K562 (cell line): ENCODE results near the gene PLD1. TPM values are rescaled to one million over a fixed set of nuclear protein-coding genes. Genes with fewer than 3 reads are reported as not detected.

ENCODE experiments used
- ATAC-seq: fragments of 200-7000 bp; cut with Tn5 transposase; 3 replicates; pipeline ENCODE4 v1.9.1; 2020; ENCODE audit warnings: moderate library complexity
- BruUV-seq: library from RNA; stranded (reverse); fragments of 400-500 nt; replicated peaks from 2 replicates; lab custom pipeline; 2021; lab: Mats Ljungman, UMichigan
- CTCF ChIA-PET: fragments of 300-600 bp; formaldehyde crosslinking; extraction: SDS; loops from one replicate; lab custom pipeline; 2021; ENCODE audit warnings: low intra/inter-chr PET ratio; lab: Yijun Ruan, JAX
- POLR2A ChIA-PET: fragments of 300-600, 350-650 bp; sonication (Branson Sonifier 250); formaldehyde crosslinking; extraction: SDS; loops from one replicate; lab custom pipeline; 2021; ENCODE audit warnings: antibody characterized with exemption, inconsistent platforms; lab: Yijun Ruan, JAX
- DNase-seq, 4 experiments: peaks; one replicate each; pipeline versions ENCODE4 v3.0.0 to v3.0.0-alpha.2; 2011 to 2018; ENCODE audit warnings: low spot score in 3 of 4, mixed read lengths in 3 of 4; ENCODE audit errors: extremely low read depth in 1 of 4
- FAIRE-seq: peaks from 2 replicates; lab custom pipeline; 2011; peaks lifted over from hg19 to GRCh38; lab: Jason Lieb, UNC
- H2AFZ ChIP-seq: 2 replicates; pipeline ENCODE4 v1.6.0; 2011; ENCODE audit warnings: low read depth, low read length, control low read depth, inconsistent platforms
- H3K27ac ChIP-seq: fragments of 200-600 bp; 3 replicates; pipeline ENCODE4 v1.8.0; 2011; ENCODE audit warnings: low read depth, mild to moderate bottlenecking, control low read depth, inconsistent platforms, low read length, moderate library complexity, mixed read lengths; ENCODE audit errors: extremely low read depth
- H3K27me3 ChIP-seq, 2 experiments: fragments of 300-600 bp in 1 of 2; 2 replicates in 1 of 2; 3 replicates in 1 of 2; pipeline versions ENCODE4 v1.6.0 to v1.8.0; 2011; ENCODE audit warnings: inconsistent platforms in 2 of 2, low read length in 2 of 2, mild to moderate bottlenecking in 1 of 2, mixed read lengths in 1 of 2, moderate library complexity in 1 of 2; ENCODE audit not compliant: control insufficient read depth in 2 of 2, insufficient read depth in 2 of 2
- H3K36me3 ChIP-seq: fragments of 300-600 bp; 3 replicates; pipeline ENCODE4 v1.8.0; 2011; ENCODE audit warnings: mild to moderate bottlenecking, low read length, inconsistent platforms; ENCODE audit not compliant: control insufficient read depth, insufficient read depth
- H3K4me1 ChIP-seq, 2 experiments: fragments of 200-600 bp in 1 of 2; replicated peaks in 1 of 2; 2 replicates in 1 of 2; 3 replicates in 1 of 2; pipeline versions ENCODE4 v1.5.1 to v1.8.0; 2011; ENCODE audit warnings: inconsistent platforms in 2 of 2, low read length in 2 of 2, mild to moderate bottlenecking in 1 of 2, mixed read lengths in 1 of 2, moderate library complexity in 1 of 2; ENCODE audit not compliant: control insufficient read depth in 2 of 2, insufficient read depth in 2 of 2
- H3K4me2 ChIP-seq: 2 replicates; pipeline ENCODE4 v1.6.1; 2011; ENCODE audit warnings: low read length, control low read depth, inconsistent platforms, mixed read lengths; ENCODE audit not compliant: insufficient read depth
- H3K4me3 ChIP-seq: fragments of 200-600 bp; sonication (generic), shearing (Covaris generic); 2 replicates; pipeline ENCODE4 v1.5.1; 2016; ENCODE audit warnings: control low read depth, inconsistent platforms
- H3K79me2 ChIP-seq: fragments of 200-600 bp; 3 replicates; pipeline ENCODE4 v1.8.0; 2011; ENCODE audit warnings: low read length, inconsistent platforms; ENCODE audit not compliant: control insufficient read depth, insufficient read depth
- H3K9ac ChIP-seq, 2 experiments: 2 replicates each; pipeline versions ENCODE4 v1.6.0 to v1.6.1; 2011; ENCODE audit warnings: low read depth in 2 of 2, low read length in 2 of 2, control low read depth in 1 of 2, inconsistent platforms in 1 of 2, mild to moderate bottlenecking in 1 of 2, mixed read lengths in 1 of 2; ENCODE audit not compliant: insufficient read depth in 1 of 2
- H3K9me1 ChIP-seq: one replicate; pipeline ENCODE4 v1.6.0; 2011; ENCODE audit warnings: inconsistent platforms, mild to moderate bottlenecking, low read length, moderate library complexity; ENCODE audit not compliant: control insufficient read depth, insufficient read depth
- H3K9me3 ChIP-seq: replicated peaks from 2 replicates; pipeline ENCODE4 v1.5.1; 2011; ENCODE audit warnings: low read depth, low read length, inconsistent platforms; ENCODE audit not compliant: control insufficient read depth, insufficient read depth
- H4K20me1 ChIP-seq: replicated peaks from 2 replicates; pipeline ENCODE4 v1.6.1; 2011; ENCODE audit warnings: low read length, inconsistent platforms, mixed read lengths; ENCODE audit not compliant: control insufficient read depth, insufficient read depth
- CCAR2 ChIP-seq: fragments of 200-400 bp; formaldehyde crosslinking; IDR thresholded peaks from 2 replicates; pipeline ENCODE4 v1.6.1; 2017; ENCODE audit warnings: mild to moderate bottlenecking, low read depth, low read length
- HLTF ChIP-seq: fragments of 450-650 bp; IDR thresholded peaks from 2 replicates; pipeline ENCODE4 v1.6.1; 2016
- KLF1 ChIP-seq: fragments of 450-650 bp; IDR thresholded peaks from 2 replicates; pipeline ENCODE4 v1.6.1; 2016; ENCODE audit warnings: missing genetic modification characterization, missing compliant biosample characterization
- PPARD ChIP-seq: fragments of 250-450 bp; sonication (Bioruptor Pico); IDR thresholded peaks from 2 replicates; pipeline ENCODE4 v1.8.0; 2022; ENCODE audit warnings: inconsistent platforms, mild to moderate bottlenecking, moderate library complexity
- SMARCA5 ChIP-seq: fragments of 450-650 bp; IDR thresholded peaks from 2 replicates; pipeline ENCODE4 v1.6.1; 2016
- ZNF212 ChIP-seq: fragments of 450-650 bp; formaldehyde crosslinking; IDR thresholded peaks from 2 replicates; pipeline ENCODE4 v1.4.0; 2020; ENCODE audit warnings: mild to moderate bottlenecking
- ZNF589 ChIP-seq: fragments of 200-800 bp; sonication (Bioruptor generic); IDR thresholded peaks from 2 replicates; pipeline ENCODE4 v1.6.1; 2016; ENCODE audit warnings: low read depth, missing genetic modification characterization, missing compliant biosample characterization
- WGBS: fragments of 100-300 bp; shearing (Covaris generic); methylation state at CpG from one replicate; pipeline ENCODE4 v1.1.6; 2016; ENCODE audit warnings: low coverage, mixed read lengths; ENCODE audit not compliant: insufficient coverage; ENCODE audit errors: missing lambda C conversion rate; 5-methylcytosine and 5-hydroxymethylcytosine counted together
- in situ Hi-C: fragments of 300-500 bp; cut with MboI; formaldehyde crosslinking; loops from 4 replicates; pipeline ENCODE4 v1.15.0; 2018; ENCODE audit warnings: inconsistent platforms, mixed read lengths
- intact Hi-C: fragments of 100-400 bp; cut with micrococcal nuclease; formaldehyde crosslinking; loops from 2 replicates; pipeline ENCODE4 v1.14.2; 2022
- polyA plus RNA-seq, 8 experiments: library from polyadenylated mRNA; depleted of rRNA in 4 of 8; stranded (reverse) in 5 of 8; unstranded in 3 of 8; fragments of >200 nt; fragmentation: Nextera tagmentation in 2 of 8; fragmentation: Illumina TruSeq in 1 of 8; extraction: Ambion mirVana in 2 of 8; extraction: Trizol in 1 of 8; gene quantifications; 2 replicates each; pipeline versions ENCODE4 v1.2.1 to v1.2.3, GENCODE V29; 2011 to 2014; ENCODE audit warnings: inconsistent platforms in 1 of 8, missing spikeins in 1 of 8
- total RNA-seq, 7 experiments: library from RNA; depleted of rRNA in 6 of 7; stranded (reverse); fragments of >200 nt in 6 of 7; fragmentation: Illumina TruSeq in 2 of 7; extraction: Trizol in 2 of 7; gene quantifications; 2 replicates each; pipeline versions ENCODE4 v1.2.1 to v1.2.3, GENCODE V29; 2011 to 2021; ENCODE audit warnings: low replicate concordance in 1 of 7
- TF ChIP-seq, protein P1 (sequence below), 2 experiments: fragments of 450-650 bp in 1 of 2; sonication (generic) in 1 of 2; formaldehyde crosslinking in 1 of 2; IDR thresholded peaks; 2 replicates each; pipeline versions ENCODE4 v1.7.1 to v1.9.0; 2016 to 2022; ENCODE audit warnings: inconsistent platforms in 1 of 2, mild to moderate bottlenecking in 1 of 2, missing genetic modification reagents in 1 of 2
- TF ChIP-seq, protein P2 (sequence below), 2 experiments: fragments of 450-650 bp in 1 of 2; sonication (generic) in 1 of 2; formaldehyde crosslinking in 1 of 2; IDR thresholded peaks in 1 of 2; conservative IDR thresholded peaks in 1 of 2; 2 replicates each; pipeline versions ENCODE4 v1.6.1 to v1.8.1; 2016 to 2023; ENCODE audit warnings: mild to moderate bottlenecking in 2 of 2, moderate library complexity in 2 of 2, inconsistent platforms in 1 of 2, missing genetic modification reagents in 1 of 2
- TF ChIP-seq, protein P3 (sequence below): fragments of 450-650 bp; formaldehyde crosslinking; IDR thresholded peaks from 2 replicates; pipeline ENCODE4 v1.4.0; 2020; ENCODE audit warnings: mild to moderate bottlenecking, moderate library complexity

Gene PLD1
- total and polyA plus RNA-seq, 9 of the 15 experiments (the other 6 are each of a cell fraction or from before 2014, with no cell fraction given), result 8.4 to 26.1 (median 18.6) TPM

DNA sequence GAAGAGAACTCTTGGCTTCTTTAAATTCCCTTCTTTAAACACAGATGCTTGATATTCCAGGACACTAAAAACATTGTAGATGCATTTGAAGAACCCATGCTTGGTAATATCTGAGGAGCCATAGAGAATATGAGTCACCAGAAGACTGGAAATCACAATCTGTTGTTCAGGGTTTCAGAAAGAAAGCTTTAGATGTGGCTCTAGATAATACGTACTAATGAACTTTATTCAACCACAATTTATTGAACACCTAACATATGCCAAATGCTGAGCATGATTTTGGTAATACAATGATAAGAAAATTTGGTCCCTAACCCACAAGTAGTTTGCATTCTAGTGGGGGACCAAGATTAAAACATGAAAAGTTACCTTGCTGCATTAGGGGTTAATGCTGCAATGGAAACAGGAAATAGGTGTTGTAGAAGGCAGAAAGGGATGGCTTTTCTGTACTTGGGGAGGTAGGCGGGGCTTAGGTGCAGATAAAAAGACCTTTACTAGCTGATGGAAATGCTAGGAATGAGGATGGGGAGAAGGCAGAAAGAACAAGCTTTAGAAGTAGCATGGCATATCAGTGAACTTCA, 11.6 kb upstream of the PLD1 start:
- in situ Hi-C loops, result no loop called here
- no peak overlapping the region for H3K9ac ChIP-seq
- peaks cover 0 to 2% of the 10 kb centered on the region in 2 experiments; a peak in 2 of 5 replicates for H3K4me1 ChIP-seq
- no peaks in the 10 kb centered on the region for H3K36me3 ChIP-seq
- intact Hi-C loops, result no loop called here
- FAIRE-seq (no peak), DNase-seq (no peak), ATAC-seq (no peak)
- no peaks in the 10 kb centered on the region for H4K20me1 ChIP-seq
- POLR2A ChIA-PET, result interaction anchor here (0.6 to 1.9 kb wide), 4 partner anchors 8 to 780 kb away, joined by 3 to 4 read pairs (median 4); no protein-coding TSS in a partner anchor
- no TSS peak for BruUV-seq
- no peaks in the 10 kb centered on the region for H3K79me2 ChIP-seq
- H2AFZ ChIP-seq, result no peak overlapping the region
- no peaks in the 10 kb centered on the region for H3K9me1 ChIP-seq
- H3K4me3 ChIP-seq, result no peak overlapping the region
- no peaks in the 10 kb centered on the region for H3K9me3 ChIP-seq
- 15% methylated on average over 2 of the region's 2 CpGs for WGBS
- H3K27ac ChIP-seq, result no peak overlapping the region
- H3K27me3 ChIP-seq, result no peaks in the 10 kb centered on the region
- no peak overlapping the region for H3K4me2 ChIP-seq
- CTCF ChIA-PET, result no interaction called here
- no peak for TF ChIP-seq ZNF589
- TF ChIP-seq, protein P1, sequence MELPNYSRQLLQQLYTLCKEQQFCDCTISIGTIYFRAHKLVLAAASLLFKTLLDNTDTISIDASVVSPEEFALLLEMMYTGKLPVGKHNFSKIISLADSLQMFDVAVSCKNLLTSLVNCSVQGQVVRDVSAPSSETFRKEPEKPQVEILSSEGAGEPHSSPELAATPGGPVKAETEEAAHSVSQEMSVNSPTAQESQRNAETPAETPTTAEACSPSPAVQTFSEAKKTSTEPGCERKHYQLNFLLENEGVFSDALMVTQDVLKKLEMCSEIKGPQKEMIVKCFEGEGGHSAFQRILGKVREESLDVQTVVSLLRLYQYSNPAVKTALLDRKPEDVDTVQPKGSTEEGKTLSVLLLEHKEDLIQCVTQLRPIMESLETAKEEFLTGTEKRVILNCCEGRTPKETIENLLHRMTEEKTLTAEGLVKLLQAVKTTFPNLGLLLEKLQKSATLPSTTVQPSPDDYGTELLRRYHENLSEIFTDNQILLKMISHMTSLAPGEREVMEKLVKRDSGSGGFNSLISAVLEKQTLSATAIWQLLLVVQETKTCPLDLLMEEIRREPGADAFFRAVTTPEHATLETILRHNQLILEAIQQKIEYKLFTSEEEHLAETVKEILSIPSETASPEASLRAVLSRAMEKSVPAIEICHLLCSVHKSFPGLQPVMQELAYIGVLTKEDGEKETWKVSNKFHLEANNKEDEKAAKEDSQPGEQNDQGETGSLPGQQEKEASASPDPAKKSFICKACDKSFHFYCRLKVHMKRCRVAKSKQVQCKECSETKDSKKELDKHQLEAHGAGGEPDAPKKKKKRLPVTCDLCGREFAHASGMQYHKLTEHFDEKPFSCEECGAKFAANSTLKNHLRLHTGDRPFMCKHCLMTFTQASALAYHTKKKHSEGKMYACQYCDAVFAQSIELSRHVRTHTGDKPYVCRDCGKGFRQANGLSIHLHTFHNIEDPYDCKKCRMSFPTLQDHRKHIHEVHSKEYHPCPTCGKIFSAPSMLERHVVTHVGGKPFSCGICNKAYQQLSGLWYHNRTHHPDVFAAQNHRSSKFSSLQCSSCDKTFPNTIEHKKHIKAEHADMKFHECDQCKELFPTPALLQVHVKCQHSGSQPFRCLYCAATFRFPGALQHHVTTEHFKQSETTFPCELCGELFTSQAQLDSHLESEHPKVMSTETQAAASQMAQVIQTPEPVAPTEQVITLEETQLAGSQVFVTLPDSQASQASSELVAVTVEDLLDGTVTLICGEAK (IDR thresholded peaks at IDR 0.05), result peak; percentile 78
- TF ChIP-seq, protein P1 (CRISPR knock-in tag; IDR thresholded peaks at IDR 0.05), result no peak
- TF ChIP-seq CCAR2, result no peak
- TF ChIP-seq PPARD (CRISPR knock-in tag), result no peak
- no peak for TF ChIP-seq SMARCA5
- no peak for TF ChIP-seq ZNF212 (CRISPR knock-in tag)
- TF ChIP-seq KLF1 (tag), result no peak
- TF ChIP-seq, protein P2, sequence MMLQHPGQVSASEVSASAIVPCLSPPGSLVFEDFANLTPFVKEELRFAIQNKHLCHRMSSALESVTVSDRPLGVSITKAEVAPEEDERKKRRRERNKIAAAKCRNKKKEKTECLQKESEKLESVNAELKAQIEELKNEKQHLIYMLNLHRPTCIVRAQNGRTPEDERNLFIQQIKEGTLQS (IDR thresholded peaks at IDR 0.05), result peak; percentile 22; the same call in 1 of the 2 replicates
- TF ChIP-seq, protein P2 (CRISPR knock-in tag; conservative IDR thresholded peaks at IDR 0.05), result no peak
- TF ChIP-seq, protein P3, sequence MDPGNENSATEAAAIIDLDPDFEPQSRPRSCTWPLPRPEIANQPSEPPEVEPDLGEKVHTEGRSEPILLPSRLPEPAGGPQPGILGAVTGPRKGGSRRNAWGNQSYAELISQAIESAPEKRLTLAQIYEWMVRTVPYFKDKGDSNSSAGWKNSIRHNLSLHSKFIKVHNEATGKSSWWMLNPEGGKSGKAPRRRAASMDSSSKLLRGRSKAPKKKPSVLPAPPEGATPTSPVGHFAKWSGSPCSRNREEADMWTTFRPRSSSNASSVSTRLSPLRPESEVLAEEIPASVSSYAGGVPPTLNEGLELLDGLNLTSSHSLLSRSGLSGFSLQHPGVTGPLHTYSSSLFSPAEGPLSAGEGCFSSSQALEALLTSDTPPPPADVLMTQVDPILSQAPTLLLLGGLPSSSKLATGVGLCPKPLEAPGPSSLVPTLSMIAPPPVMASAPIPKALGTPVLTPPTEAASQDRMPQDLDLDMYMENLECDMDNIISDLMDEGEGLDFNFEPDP, result no peak
- no peak for TF ChIP-seq HLTF
